Rectal smooth muscle tissue (tissue), 1 donor: ENCODE data around the gene HEXD.

Experiments used
- H3K27ac ChIP-seq: one replicate; pipeline ENCODE4 v1.7.0; 2013; ENCODE audit warnings: low read depth, low read length, inconsistent platforms
- H3K27me3 ChIP-seq: one replicate; pipeline ENCODE4 v1.7.0; 2013; ENCODE audit warnings: low read length; ENCODE audit not compliant: control insufficient read depth, insufficient read depth
- H3K36me3 ChIP-seq: one replicate; pipeline ENCODE4 v1.7.0; 2013; ENCODE audit warnings: low read length; ENCODE audit not compliant: control insufficient read depth, insufficient read depth
- H3K4me1 ChIP-seq: one replicate; pipeline ENCODE4 v1.7.0; 2013; ENCODE audit warnings: low read length; ENCODE audit not compliant: control insufficient read depth, insufficient read depth
- H3K4me3 ChIP-seq: one replicate; pipeline ENCODE4 v1.7.0; 2013; ENCODE audit warnings: low read length
- H3K9ac ChIP-seq: one replicate; pipeline ENCODE4 v1.7.0; 2013; ENCODE audit warnings: low read length

Gene HEXD

GRCh38 chr17:82392941-82393340 lies 25.2 kb upstream of the HEXD start:
- H3K27me3 ChIP-seq = no peaks in the 10 kb centered on the region
- no peak overlapping the region for H3K27ac ChIP-seq
- H3K36me3 ChIP-seq = no peaks in the 10 kb centered on the region
- H3K4me1 ChIP-seq = no peaks in the 10 kb centered on the region
- no peak overlapping the region for H3K9ac ChIP-seq
- no peak overlapping the region for H3K4me3 ChIP-seq

GRCh38 chr17:82394278-82394677 lies 23.9 kb upstream of the HEXD start:
- H3K36me3 ChIP-seq = no peaks in the 10 kb centered on the region

GRCh38 chr17:82396601-82397435 lies 21.3 kb upstream of the HEXD start:
- Histone ChIP-seq H3K27ac (no peak overlapping the region), H3K27me3 (no peaks in the 10 kb centered on the region), H3K9ac (no peak overlapping the region), H3K36me3 (no peaks in the 10 kb centered on the region), H3K4me3 (no peak overlapping the region), H3K4me1 (peaks cover 2% of the 10 kb centered on the region)

More at GRCh38 chr17:82394278-82394677, 23.9 kb upstream of the HEXD start:
- H3K4me1 ChIP-seq = no peaks in the 10 kb centered on the region
- no peaks in the 10 kb centered on the region for H3K27me3 ChIP-seq
- H3K9ac ChIP-seq = no peak overlapping the region
- H3K4me3 ChIP-seq = no peak overlapping the region
- H3K27ac ChIP-seq = no peak overlapping the region

GRCh38 chr17:82397449-82398335 lies 20.5 kb upstream of the HEXD start:
- no peaks in the 10 kb centered on the region for H3K36me3 ChIP-seq
- no peak overlapping the region for H3K9ac ChIP-seq
- H3K27ac ChIP-seq = no peak overlapping the region

GRCh38 chr17:82399041-82399441 lies 19.1 kb upstream of the HEXD start:
- Histone ChIP-seq H3K9ac (no peak overlapping the region), H3K4me1 (peaks cover 2% of the 10 kb centered on the region), H3K4me3 (no peak overlapping the region), H3K27me3 (no peaks in the 10 kb centered on the region), H3K36me3 (peaks cover 5% of the 10 kb centered on the region), H3K27ac (no peak overlapping the region)

More at GRCh38 chr17:82397449-82398335, 20.5 kb upstream of the HEXD start:
- peaks cover 2% of the 10 kb centered on the region for H3K4me1 ChIP-seq
- no peaks in the 10 kb centered on the region for H3K27me3 ChIP-seq
- H3K4me3 ChIP-seq = no peak overlapping the region

- no peak overlapping the region for H3K9ac ChIP-seq
- no peak overlapping the region for H3K4me3 ChIP-seq
- peaks cover 5% of the 10 kb centered on the region for H3K36me3 ChIP-seq
- no peak overlapping the region for H3K27ac ChIP-seq
- H3K27me3 ChIP-seq = no peaks in the 10 kb centered on the region
- H3K4me1 ChIP-seq = peaks cover 2% of the 10 kb centered on the region
Observed at GRCh38 chr17:82399601-82400101, 18.5 kb upstream of the HEXD start.

- Histone ChIP-seq H3K36me3 (peaks cover 5% of the 10 kb centered on the region), H3K9ac (no peak overlapping the region), H3K4me3 (no peak overlapping the region), H3K27ac (no peak overlapping the region), H3K27me3 (no peaks in the 10 kb centered on the region), H3K4me1 (peaks cover 2% of the 10 kb centered on the region)
Observed at GRCh38 chr17:82400206-82400605, 17.9 kb upstream of the HEXD start.

GRCh38 chr17:82400830-82401229 lies 17.3 kb upstream of the HEXD start:
- Histone ChIP-seq H3K27ac (no peak overlapping the region), H3K4me3 (no peak overlapping the region), H3K36me3 (peaks cover 5% of the 10 kb centered on the region)

GRCh38 chr17:82402865-82403264 lies 15.3 kb upstream of the HEXD start:
- Histone ChIP-seq H3K36me3 (peaks cover 9% of the 10 kb centered on the region), H3K4me3 (no peak overlapping the region)

More at GRCh38 chr17:82400830-82401229, 17.3 kb upstream of the HEXD start:
- H3K4me1 ChIP-seq = peaks cover 2% of the 10 kb centered on the region
- no peaks in the 10 kb centered on the region for H3K27me3 ChIP-seq
- no peak overlapping the region for H3K9ac ChIP-seq

GRCh38 chr17:82403662-82404660 lies 14.2 kb upstream of the HEXD start:
- Histone ChIP-seq H3K27ac (no peak overlapping the region), H3K9ac (no peak overlapping the region), H3K4me3 (no peak overlapping the region), H3K27me3 (no peaks in the 10 kb centered on the region), H3K4me1 (peaks cover 2% of the 10 kb centered on the region), H3K36me3 (peaks cover 9% of the 10 kb centered on the region)

More at GRCh38 chr17:82402865-82403264, 15.3 kb upstream of the HEXD start:
- Histone ChIP-seq H3K4me1 (peaks cover 2% of the 10 kb centered on the region), H3K27me3 (no peaks in the 10 kb centered on the region), H3K9ac (no peak overlapping the region), H3K27ac (no peak overlapping the region)

GRCh38 chr17:82405051-82405450 lies 13.1 kb upstream of the HEXD start:
- peaks cover 9% of the 10 kb centered on the region for H3K36me3 ChIP-seq
- H3K4me3 ChIP-seq = no peak overlapping the region
- no peak overlapping the region for H3K9ac ChIP-seq
- H3K27ac ChIP-seq = no peak overlapping the region
- H3K27me3 ChIP-seq = no peaks in the 10 kb centered on the region
- peaks cover under 1% of the 10 kb centered on the region for H3K4me1 ChIP-seq
